Activated CD4-positive, alpha-beta T cell treated with anti-CD3 and anti-CD28 coated beads, Interleukin-2, amount 10 ng/mL, durations not matched to agents 24 days and 14 days (primary cell): ENCODE results near the gene AKAP5. TPM values are rescaled to one million over a fixed set of nuclear protein-coding genes. Genes with fewer than 3 reads are reported as not detected.
"Not testable (repeated sequence)": the region's sequence is repeated elsewhere in the genome, so short reads cannot be mapped to it uniquely, and the experiment has no call there.

Experiments used
- DNase-seq: peaks from one replicate; pipeline ENCODE4 v3.0.0; 2022
- H3K27ac Mint-ChIP-seq: one replicate; pipeline ENCODE4 v1.8.0; 2022; ENCODE audit warnings: mild to moderate bottlenecking, mixed read lengths
- H3K27me3 Mint-ChIP-seq: one replicate; pipeline ENCODE4 v1.8.0; 2022; ENCODE audit warnings: mixed read lengths
- H3K36me3 Mint-ChIP-seq: one replicate; pipeline ENCODE4 v1.8.0; 2022; ENCODE audit warnings: low read depth, mild to moderate bottlenecking, mixed read lengths
- H3K4me1 Mint-ChIP-seq: one replicate; pipeline ENCODE4 v1.8.0; 2021; ENCODE audit warnings: mixed read lengths
- H3K4me3 Mint-ChIP-seq: one replicate; pipeline ENCODE4 v1.8.0; 2022; ENCODE audit warnings: mild to moderate bottlenecking, moderate library complexity, mixed read lengths
- H3K9me3 Mint-ChIP-seq: one replicate; pipeline ENCODE4 v1.8.0; 2021; ENCODE audit warnings: mixed read lengths
- intact Hi-C: fragments of 100-400 bp; cut with micrococcal nuclease; formaldehyde crosslinking; loops from one replicate; pipeline ENCODE4 v1.15.1; 2023
- total RNA-seq: library from RNA; stranded (reverse); gene quantifications from 2 replicates; pipeline ENCODE4 v1.2.3, GENCODE V29; 2022

The AKAP5 gene
- total RNA-seq, 1 donor from 2014 or later: 0.98 TPM

GRCh38 chr14:64510825-64511671, 45.7 kb downstream of the AKAP5 start:
- H3K9me3 Mint-ChIP-seq: no peaks in the 10 kb centered on the region

GRCh38 chr14:64513271-64513670, 48.0 kb downstream of the AKAP5 start:
- H3K9me3 Mint-ChIP-seq: no peaks in the 10 kb centered on the region
- H3K27ac Mint-ChIP-seq: no peak overlapping the region
- no peak overlapping the region for H3K4me3 Mint-ChIP-seq
- intact Hi-C loops: no loop called here
- no peaks in the 10 kb centered on the region for H3K27me3 Mint-ChIP-seq
- DNase-seq: no peak
- H3K4me1 Mint-ChIP-seq: peaks cover 52% of the 10 kb centered on the region
- H3K36me3 Mint-ChIP-seq: peaks cover 16% of the 10 kb centered on the region

More at GRCh38 chr14:64510825-64511671, 45.7 kb downstream of the AKAP5 start:
- H3K27me3 Mint-ChIP-seq: no peaks in the 10 kb centered on the region
- peaks cover 19% of the 10 kb centered on the region for H3K36me3 Mint-ChIP-seq
- H3K4me3 Mint-ChIP-seq: peak overlapping the region; percentile 58
- DNase-seq: peak; percentile 92
- H3K27ac Mint-ChIP-seq: peak overlapping the region; percentile 84
- intact Hi-C loops: loop anchor here (1.0 to 2.0 kb wide), 3 partner anchors 8 to 167 kb away; partner anchors contain the start of genes AKAP5 and ZBTB25
- H3K4me1 Mint-ChIP-seq: peaks cover 59% of the 10 kb centered on the region

- no peak for DNase-seq
- Mint-ChIP-seq H3K4me1 (peaks cover 40% of the 10 kb centered on the region), H3K36me3 (peaks cover 17% of the 10 kb centered on the region), H3K9me3 (no peaks in the 10 kb centered on the region), H3K4me3 (no peak overlapping the region), H3K27ac (no peak overlapping the region), H3K27me3 (no peaks in the 10 kb centered on the region)
- intact Hi-C loops: no loop called here
Measured at GRCh38 chr14:64515053-64515452, 49.8 kb downstream of the AKAP5 start.

- DNase-seq: no peak
- Mint-ChIP-seq H3K4me1 (peaks cover 26% of the 10 kb centered on the region), H3K27ac (no peak overlapping the region), H3K36me3 (peaks cover 13% of the 10 kb centered on the region), H3K9me3 (no peaks in the 10 kb centered on the region), H3K4me3 (no peak overlapping the region), H3K27me3 (no peaks in the 10 kb centered on the region)
- intact Hi-C loops: no loop called here
Measured at GRCh38 chr14:64516969-64517368, 51.7 kb downstream of the AKAP5 start.

GRCh38 chr14:64517667-64518066, 52.4 kb downstream of the AKAP5 start:
- DNase-seq, H3K27me3 Mint-ChIP-seq, H3K27ac Mint-ChIP-seq, H3K9me3 Mint-ChIP-seq, intact Hi-C loops, H3K4me3 Mint-ChIP-seq: not testable (repeated sequence)
- peaks cover 13% of the 10 kb centered on the region for H3K36me3 Mint-ChIP-seq
- peaks cover 26% of the 10 kb centered on the region for H3K4me1 Mint-ChIP-seq

GRCh38 chr14:64518229-64518628, 52.9 kb downstream of the AKAP5 start:
- Mint-ChIP-seq H3K27ac (no peak overlapping the region), H3K4me3 (no peak overlapping the region), H3K27me3 (no peaks in the 10 kb centered on the region), H3K4me1 (peaks cover 25% of the 10 kb centered on the region), H3K9me3 (no peaks in the 10 kb centered on the region), H3K36me3 (peaks cover 13% of the 10 kb centered on the region)
- DNase-seq: no peak
- intact Hi-C loops: no loop called here

- Mint-ChIP-seq H3K27me3 (no peaks in the 10 kb centered on the region), H3K4me3 (no peak overlapping the region), H3K9me3 (no peaks in the 10 kb centered on the region), H3K27ac (no peak overlapping the region), H3K36me3 (peaks cover 14% of the 10 kb centered on the region), H3K4me1 (peaks cover 14% of the 10 kb centered on the region)
- intact Hi-C loops: no loop called here
- DNase-seq: no peak
Measured at GRCh38 chr14:64520699-64521098, 55.4 kb downstream of the AKAP5 start.

- DNase-seq: no peak
- Mint-ChIP-seq H3K4me1 (peaks cover 10% of the 10 kb centered on the region), H3K27me3 (no peaks in the 10 kb centered on the region), H3K27ac (no peak overlapping the region), H3K9me3 (no peaks in the 10 kb centered on the region), H3K4me3 (no peak overlapping the region), H3K36me3 (peaks cover 24% of the 10 kb centered on the region)
- intact Hi-C loops: no loop called here
Measured at GRCh38 chr14:64522591-64523355, 57.5 kb downstream of the AKAP5 start.

Other genes with a start within 250 kb of the AKAP5 start
- not detected in 2 replicates for gene ESR2, start 171.1 kb upstream of the AKAP5 start, total RNA-seq
- gene MTHFD1, start 77.1 kb upstream of the AKAP5 start, total RNA-seq: 246 and 249 TPM in 2 replicates
- gene ZBTB25, start 38.3 kb downstream of the AKAP5 start, total RNA-seq: 21.8 and 22.2 TPM in 2 replicates
- gene ZBTB1, start 39.3 kb downstream of the AKAP5 start, total RNA-seq: 45.4 and 46.5 TPM in 2 replicates
- gene HSPA2, start 75.2 kb downstream of the AKAP5 start, total RNA-seq: 8.1 TPM in 2 replicates
- gene PPP1R36, start 84.5 kb downstream of the AKAP5 start, total RNA-seq: 0.31 and 0.33 TPM in 2 replicates
- gene PLEKHG3, start 238.9 kb downstream of the AKAP5 start, total RNA-seq: 3.0 and 3.1 TPM in 2 replicates